ENCODE results near the gene INSIG1.

DNA sequence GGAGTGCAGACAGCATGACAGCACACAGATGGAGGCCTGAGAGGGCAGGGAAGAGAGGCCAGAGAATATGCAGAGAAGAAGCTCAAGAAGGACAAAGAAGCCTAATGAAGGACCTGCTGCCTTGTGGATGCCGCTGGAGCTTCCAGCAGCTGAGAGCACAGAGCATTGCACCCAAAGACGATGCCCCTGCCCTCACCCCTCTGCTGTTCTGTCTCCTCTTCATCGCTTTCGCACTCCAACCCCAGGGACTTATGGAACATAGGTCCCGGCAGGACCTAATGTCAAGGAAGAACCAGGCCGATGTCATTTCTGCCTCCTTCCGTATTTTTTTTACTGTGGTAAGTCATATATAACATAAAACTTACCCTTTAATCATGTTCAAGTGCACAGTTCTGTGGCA is 12.3 kb upstream of the INSIG1 start:
- TF ChIP-seq, protein P1, sequence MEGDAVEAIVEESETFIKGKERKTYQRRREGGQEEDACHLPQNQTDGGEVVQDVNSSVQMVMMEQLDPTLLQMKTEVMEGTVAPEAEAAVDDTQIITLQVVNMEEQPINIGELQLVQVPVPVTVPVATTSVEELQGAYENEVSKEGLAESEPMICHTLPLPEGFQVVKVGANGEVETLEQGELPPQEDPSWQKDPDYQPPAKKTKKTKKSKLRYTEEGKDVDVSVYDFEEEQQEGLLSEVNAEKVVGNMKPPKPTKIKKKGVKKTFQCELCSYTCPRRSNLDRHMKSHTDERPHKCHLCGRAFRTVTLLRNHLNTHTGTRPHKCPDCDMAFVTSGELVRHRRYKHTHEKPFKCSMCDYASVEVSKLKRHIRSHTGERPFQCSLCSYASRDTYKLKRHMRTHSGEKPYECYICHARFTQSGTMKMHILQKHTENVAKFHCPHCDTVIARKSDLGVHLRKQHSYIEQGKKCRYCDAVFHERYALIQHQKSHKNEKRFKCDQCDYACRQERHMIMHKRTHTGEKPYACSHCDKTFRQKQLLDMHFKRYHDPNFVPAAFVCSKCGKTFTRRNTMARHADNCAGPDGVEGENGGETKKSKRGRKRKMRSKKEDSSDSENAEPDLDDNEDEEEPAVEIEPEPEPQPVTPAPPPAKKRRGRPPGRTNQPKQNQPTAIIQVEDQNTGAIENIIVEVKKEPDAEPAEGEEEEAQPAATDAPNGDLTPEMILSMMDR (IDR thresholded peaks at IDR 0.05; ENCODE audit: low read length): no peak
- no peak for TF ChIP-seq EZH2 (optimal IDR thresholded peaks at IDR 0.05; ENCODE audit: low read depth, low read length)
